Endothelial cell of umbilical vein (primary cell): Measurements from ENCODE around the gene SCP2. TPM values are rescaled to one million over a fixed set of nuclear protein-coding genes. Genes with fewer than 3 reads are reported as not detected.

ENCODE experiments used
- BruUV-seq: library from RNA; stranded (reverse); fragments of 400-500 nt; replicated peaks from 2 replicates; lab custom pipeline; 2021; lab: Mats Ljungman, UMichigan
- CTCF ChIA-PET: fragments of 300-600, 350-600 bp; sonication (Branson Sonifier 250); formaldehyde crosslinking; loops from one replicate; lab custom pipeline; 2021; ENCODE audit warnings: antibody characterized with exemption, inconsistent platforms; lab: Charles Lee
- POLR2A ChIA-PET: fragments of 300-600, 350-600 bp; sonication (Branson Sonifier 250); formaldehyde crosslinking; loops from one replicate; lab custom pipeline; 2021; ENCODE audit warnings: antibody characterized with exemption, inconsistent platforms; lab: Charles Lee
- DNase-seq: peaks from one replicate; pipeline ENCODE4 v3.0.0-alpha.2; 2011; ENCODE audit warnings: low read depth, low spot score
- FAIRE-seq: peaks from 2 replicates; lab custom pipeline; 2011; peaks lifted over from hg19 to GRCh38; lab: Jason Lieb, UNC
- H2AFZ ChIP-seq: 2 replicates; pipeline ENCODE4 v1.6.0; 2012; ENCODE audit warnings: low read depth, low read length, control low read depth, inconsistent platforms
- H3K27ac ChIP-seq: 2 replicates; pipeline ENCODE4 v1.5.1; 2011; ENCODE audit warnings: low read depth, mild to moderate bottlenecking, control low read depth, low read length, moderate library complexity; ENCODE audit not compliant: insufficient read depth
- H3K27me3 ChIP-seq, 2 experiments: 2 replicates each; pipeline versions ENCODE4 v1.6.0 to v1.6.1; 2011; ENCODE audit warnings: low read length in 2 of 2, mixed read lengths in 1 of 2; ENCODE audit not compliant: control insufficient read depth in 2 of 2, insufficient read depth in 2 of 2
- H3K36me3 ChIP-seq, 2 experiments: 2 replicates in 1 of 2; 3 replicates in 1 of 2; pipeline ENCODE4 v1.5.1; 2011; ENCODE audit warnings: low read length in 2 of 2, mild to moderate bottlenecking in 1 of 2, moderate library complexity in 1 of 2; ENCODE audit not compliant: control insufficient read depth in 2 of 2, insufficient read depth in 2 of 2; ENCODE audit errors: extremely low read depth in 1 of 2
- H3K4me1 ChIP-seq: 3 replicates; pipeline ENCODE4 v1.5.1; 2011; ENCODE audit warnings: mild to moderate bottlenecking, low read length; ENCODE audit not compliant: control insufficient read depth, insufficient read depth; ENCODE audit errors: extremely low read depth
- H3K4me2 ChIP-seq: 2 replicates; pipeline ENCODE4 v1.6.1; 2011; ENCODE audit warnings: low read length, control low read depth, mixed read lengths; ENCODE audit not compliant: insufficient read depth
- H3K4me3 ChIP-seq, 3 experiments: fragments of 200-600 bp in 1 of 3; sonication (generic), shearing (Covaris generic) in 1 of 3; replicated peaks in 1 of 3; 2 replicates each; pipeline ENCODE4 v1.5.1; 2011 to 2016; ENCODE audit warnings: control low read depth in 3 of 3, low read length in 3 of 3, mild to moderate bottlenecking in 2 of 3, inconsistent platforms in 1 of 3, low read depth in 1 of 3, moderate library complexity in 1 of 3; ENCODE audit not compliant: insufficient read depth in 1 of 3
- H3K79me2 ChIP-seq: 2 replicates; pipeline ENCODE4 v1.6.0; 2012; ENCODE audit warnings: low read length, inconsistent platforms; ENCODE audit not compliant: control insufficient read depth, insufficient read depth
- H3K9ac ChIP-seq: replicated peaks from 2 replicates; pipeline ENCODE3; 2011; ENCODE audit warnings: low read length, control low read depth; ENCODE audit not compliant: insufficient read depth; ENCODE audit errors: extremely low read depth
- H3K9me1 ChIP-seq: replicated peaks from 3 replicates; pipeline ENCODE4 v1.6.0; 2011; ENCODE audit warnings: mild to moderate bottlenecking, low read length; ENCODE audit not compliant: control insufficient read depth, insufficient read depth; ENCODE audit errors: extremely low read depth
- H3K9me3 ChIP-seq: replicated peaks from 2 replicates; pipeline ENCODE4 v1.5.1; 2012; ENCODE audit warnings: low read length, inconsistent platforms; ENCODE audit not compliant: control insufficient read depth, insufficient read depth
- H4K20me1 ChIP-seq: replicated peaks from 2 replicates; pipeline ENCODE3; 2011; ENCODE audit warnings: mild to moderate bottlenecking, low read length; ENCODE audit not compliant: control insufficient read depth, insufficient read depth; ENCODE audit errors: extremely low read depth
- EZH2 ChIP-seq: IDR thresholded peaks from 2 replicates; pipeline ENCODE4 v1.6.1; 2012; ENCODE audit warnings: borderline replicate concordance, low read depth, mild to moderate bottlenecking, moderate library complexity, low read length, inconsistent platforms; ENCODE audit not compliant: severe bottlenecking
- FOS ChIP-seq: IDR thresholded peaks from 2 replicates; pipeline ENCODE4 v1.6.1; 2011; ENCODE audit warnings: mild to moderate bottlenecking, low read length, moderate library complexity, borderline replicate concordance; ENCODE audit not compliant: insufficient read depth
- GATA2 ChIP-seq: IDR thresholded peaks from 2 replicates; pipeline ENCODE4 v1.7.0; 2011; ENCODE audit warnings: low read depth, mild to moderate bottlenecking, moderate library complexity, mixed read lengths, low read length; ENCODE audit not compliant: insufficient read length, insufficient read depth
- JUN ChIP-seq: IDR thresholded peaks from 2 replicates; pipeline ENCODE4 v1.6.1; 2011; ENCODE audit warnings: borderline replicate concordance, low read depth; ENCODE audit not compliant: insufficient read length, insufficient read depth
- MYC ChIP-seq: IDR thresholded peaks from one replicate; pipeline ENCODE4 v1.6.1; 2011; ENCODE audit warnings: mild to moderate bottlenecking, low read depth, low read length
- POLR2A ChIP-seq: IDR thresholded peaks from 2 replicates; pipeline ENCODE4 v1.6.1; 2012; ENCODE audit warnings: low read depth, mild to moderate bottlenecking, control low read depth, low read length
- POLR2AphosphoS5 ChIP-seq: IDR thresholded peaks from 2 replicates; pipeline ENCODE4 v1.6.1; 2012; ENCODE audit warnings: low read depth, mild to moderate bottlenecking, control low read depth, low read length, moderate library complexity; ENCODE audit not compliant: insufficient read depth
- dilution Hi-C: fragments of 300-500 bp; cut with MboI; formaldehyde crosslinking; loops from one replicate; pipeline ENCODE4 v1.15.0; 2019; ENCODE audit warnings: low sequenced_read_pairs; ENCODE audit not compliant: extremely low pct_ligation_motif_present
- intact Hi-C: fragments of 100-400 bp; cut with micrococcal nuclease; formaldehyde crosslinking; loops from one replicate; pipeline ENCODE4 v1.10.0; 2022
- polyA plus RNA-seq, 4 experiments: library from polyadenylated mRNA; depleted of rRNA in 3 of 4; stranded (reverse) in 3 of 4; unstranded in 1 of 4; fragments of >200 nt; gene quantifications; 2 replicates each; pipeline versions ENCODE4 v1.2.1 to v1.2.3, GENCODE V29; 2011 to 2012; ENCODE audit warnings: missing spikeins in 1 of 4
- total RNA-seq: library from RNA; stranded (reverse); gene quantifications from 2 replicates; pipeline ENCODE4 v1.2.3, GENCODE V29; 2021
- TF ChIP-seq, protein P1 (sequence below), 2 donors: IDR thresholded peaks; 1 replicate in 1 of 2; 2 replicates in 1 of 2; pipeline ENCODE4 v1.5.1; 2011; ENCODE audit warnings: low read length in 2 of 2, mild to moderate bottlenecking in 2 of 2, moderate library complexity in 2 of 2, control low read depth in 1 of 2, inconsistent platforms in 1 of 2, low read depth in 1 of 2; ENCODE audit not compliant: insufficient read depth in 1 of 2; ENCODE audit errors: extremely low read depth in 1 of 2
- TF ChIP-seq, protein P2 (sequence below): IDR thresholded peaks from 2 replicates; pipeline ENCODE4 v1.6.1; 2011; ENCODE audit not compliant: insufficient read depth, insufficient read length

Gene SCP2
- total and polyA plus RNA-seq, 2 donors (not counting 3 experiments of a cell fraction or from before 2014, with no cell fraction given) = 42.4 to 92.7 TPM

DNA sequence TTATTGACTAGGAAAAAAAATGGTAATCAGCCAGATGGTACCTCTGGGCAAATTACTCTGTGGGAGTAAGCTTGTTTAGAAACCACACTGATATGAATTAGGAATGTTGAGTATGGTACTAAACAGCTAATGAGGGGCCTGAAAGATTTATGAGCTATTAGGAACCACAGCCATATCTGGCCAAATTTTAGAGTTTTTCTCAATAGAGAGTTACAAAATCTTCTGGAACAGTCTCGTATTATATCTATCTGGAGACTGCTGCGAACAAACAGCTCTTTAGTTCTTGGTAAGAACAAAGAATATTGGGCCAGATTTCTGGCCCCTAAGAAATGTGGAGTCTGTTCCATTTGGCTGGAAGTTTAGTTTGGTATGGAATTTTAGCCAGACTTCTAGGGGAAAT lies 130.1 kb downstream of the SCP2 start:
- Histone ChIP-seq H3K79me2 (no peaks in the 10 kb centered on the region), H2AFZ (no peak overlapping the region), H3K36me3 (no peaks in the 10 kb centered on the region), H3K4me3 (no peak overlapping the region), H3K9me3 (no peaks in the 10 kb centered on the region), H3K4me2 (no peak overlapping the region), H3K9me1 (no peaks in the 10 kb centered on the region), H4K20me1 (no peaks in the 10 kb centered on the region), H3K27ac (no peak overlapping the region), H3K9ac (no peak overlapping the region), H3K27me3 (peaks cover 4 to 20% of the 10 kb centered on the region in 2 experiments), H3K4me1 (peaks cover 3% of the 10 kb centered on the region)
- POLR2A ChIA-PET = no interaction called here
- FAIRE-seq (no peak), DNase-seq (no peak)
- CTCF ChIA-PET = interaction anchor here (1.0 to 1.8 kb wide), 3 partner anchors 11 to 25 kb away, joined by 3 to 4 read pairs (median 3); no protein-coding TSS in a partner anchor
- TF ChIP-seq POLR2AphosphoS5 = no peak
- no TSS peak for BruUV-seq
- intact Hi-C loops = no loop called here
- dilution Hi-C loops = no loop called here

DNA sequence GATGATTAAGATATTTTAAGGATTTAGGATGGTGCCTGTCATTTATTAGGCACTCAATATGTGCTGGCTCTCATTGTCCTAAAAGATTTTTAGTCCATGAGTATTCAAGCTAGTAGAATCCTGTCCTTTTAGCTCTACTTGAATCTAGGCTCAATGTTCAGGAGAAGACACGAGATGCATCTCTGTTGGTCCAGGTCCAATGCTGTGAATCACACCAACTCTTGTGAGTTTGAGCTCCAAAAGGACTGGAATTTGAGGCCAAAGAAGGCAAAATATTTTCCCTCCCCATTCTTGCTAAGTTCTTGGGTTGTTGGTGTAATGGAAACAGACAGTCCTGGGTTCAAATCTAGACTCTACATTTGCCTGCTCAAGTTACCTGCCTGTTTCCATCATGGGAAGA lies 133.5 kb downstream of the SCP2 start:
- CTCF ChIA-PET = interaction anchor here (1.2 to 3.5 kb wide), 4 partner anchors 11 to 121 kb away, joined by 3 to 26 read pairs (median 3); no protein-coding TSS in a partner anchor
- H3K4me2 ChIP-seq = no peak overlapping the region
- H3K9me1 ChIP-seq = no peaks in the 10 kb centered on the region
- no peaks in the 10 kb centered on the region for H4K20me1 ChIP-seq
- dilution Hi-C loops = no loop called here
- H3K36me3 ChIP-seq = no peaks in the 10 kb centered on the region
- no TSS peak for BruUV-seq
- FAIRE-seq = no peak
- H2AFZ ChIP-seq = no peak overlapping the region
- no peak overlapping the region for H3K27ac ChIP-seq
- DNase-seq = no peak
- no peaks in the 10 kb centered on the region for H3K9me3 ChIP-seq
- no peak for TF ChIP-seq FOS
- no peak for TF ChIP-seq EZH2
- no peak for TF ChIP-seq POLR2AphosphoS5
- no peak for TF ChIP-seq GATA2
- TF ChIP-seq, protein P1, sequence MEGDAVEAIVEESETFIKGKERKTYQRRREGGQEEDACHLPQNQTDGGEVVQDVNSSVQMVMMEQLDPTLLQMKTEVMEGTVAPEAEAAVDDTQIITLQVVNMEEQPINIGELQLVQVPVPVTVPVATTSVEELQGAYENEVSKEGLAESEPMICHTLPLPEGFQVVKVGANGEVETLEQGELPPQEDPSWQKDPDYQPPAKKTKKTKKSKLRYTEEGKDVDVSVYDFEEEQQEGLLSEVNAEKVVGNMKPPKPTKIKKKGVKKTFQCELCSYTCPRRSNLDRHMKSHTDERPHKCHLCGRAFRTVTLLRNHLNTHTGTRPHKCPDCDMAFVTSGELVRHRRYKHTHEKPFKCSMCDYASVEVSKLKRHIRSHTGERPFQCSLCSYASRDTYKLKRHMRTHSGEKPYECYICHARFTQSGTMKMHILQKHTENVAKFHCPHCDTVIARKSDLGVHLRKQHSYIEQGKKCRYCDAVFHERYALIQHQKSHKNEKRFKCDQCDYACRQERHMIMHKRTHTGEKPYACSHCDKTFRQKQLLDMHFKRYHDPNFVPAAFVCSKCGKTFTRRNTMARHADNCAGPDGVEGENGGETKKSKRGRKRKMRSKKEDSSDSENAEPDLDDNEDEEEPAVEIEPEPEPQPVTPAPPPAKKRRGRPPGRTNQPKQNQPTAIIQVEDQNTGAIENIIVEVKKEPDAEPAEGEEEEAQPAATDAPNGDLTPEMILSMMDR (IDR thresholded peaks at IDR 0.05; ENCODE audit: extremely low read depth in 1 of 2, insufficient read depth in 1 of 2, low read depth in 1 of 2, low read length in 2 of 2) = no peak
- TF ChIP-seq POLR2A = no peak
- TF ChIP-seq MYC = no peak
- no peak for TF ChIP-seq JUN
- TF ChIP-seq, protein P2, sequence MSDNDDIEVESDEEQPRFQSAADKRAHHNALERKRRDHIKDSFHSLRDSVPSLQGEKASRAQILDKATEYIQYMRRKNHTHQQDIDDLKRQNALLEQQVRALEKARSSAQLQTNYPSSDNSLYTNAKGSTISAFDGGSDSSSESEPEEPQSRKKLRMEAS = no peak
- no peak overlapping the region for H3K9ac ChIP-seq
- intact Hi-C loops = no loop called here
- H3K27me3 ChIP-seq = peaks cover 6 to 31% of the 10 kb centered on the region in 2 experiments
- peaks cover 8% of the 10 kb centered on the region for H3K4me1 ChIP-seq
- POLR2A ChIA-PET = no interaction called here
- no peak overlapping the region for H3K4me3 ChIP-seq
- no peaks in the 10 kb centered on the region for H3K79me2 ChIP-seq
